Spleen (tissue), 7 donors: ENCODE measurements around the gene ERC2.

Source experiments
- CTCF ChIP-seq, 11 experiments: fragments of 200-600 bp in 7 of 11; fragments of 450-650 bp in 4 of 11; sonication (generic) in 4 of 11; IDR thresholded peaks in 8 of 11; conservative IDR thresholded peaks in 3 of 11; 1 replicate in 7 of 11; 2 replicates in 4 of 11; pipeline versions ENCODE4 v1.4.0 to v1.8.0; 2016 to 2021; ENCODE audit warnings: antibody characterized with exemption in 11 of 11, inconsistent platforms in 4 of 11, mild to moderate bottlenecking in 1 of 11
- POLR2AphosphoS5 ChIP-seq, 3 donors: sonication (generic); formaldehyde crosslinking; IDR thresholded peaks; one replicate each; pipeline ENCODE4 v1.5.1; 2017; ENCODE audit warnings: antibody characterized with exemption in 3 of 3
- donor health status: DM: no; HTN: no; CAD: no; lungs with moderate emphysema.
- donor health status: DM: no; HTN: no; CAD: no.
- donor health status: DM: no; HTN: no; CAD: no.

GRCh38 chr3:56205406-56205805, 262.9 kb downstream of the ERC2 start:
- TF ChIP-seq CTCF (IDR thresholded peaks at IDR 0.05 in 8 of 11, conservative IDR thresholded peaks at IDR 0.05 in 3 of 11): no peak
- TF ChIP-seq POLR2AphosphoS5 (IDR thresholded peaks at IDR 0.05): no peak
